ENCODE results near the gene RPL28. TPM values are rescaled to one million over a fixed set of nuclear protein-coding genes. Genes with fewer than 3 reads are reported as not detected.
A peak's percentile ranks its signal among the peaks of the same experiment; 100 is the strongest.

Gene RPL28
- total and polyA plus RNA-seq, 10 donors: 581 to 4,833 (median 1,526) TPM

DNA sequence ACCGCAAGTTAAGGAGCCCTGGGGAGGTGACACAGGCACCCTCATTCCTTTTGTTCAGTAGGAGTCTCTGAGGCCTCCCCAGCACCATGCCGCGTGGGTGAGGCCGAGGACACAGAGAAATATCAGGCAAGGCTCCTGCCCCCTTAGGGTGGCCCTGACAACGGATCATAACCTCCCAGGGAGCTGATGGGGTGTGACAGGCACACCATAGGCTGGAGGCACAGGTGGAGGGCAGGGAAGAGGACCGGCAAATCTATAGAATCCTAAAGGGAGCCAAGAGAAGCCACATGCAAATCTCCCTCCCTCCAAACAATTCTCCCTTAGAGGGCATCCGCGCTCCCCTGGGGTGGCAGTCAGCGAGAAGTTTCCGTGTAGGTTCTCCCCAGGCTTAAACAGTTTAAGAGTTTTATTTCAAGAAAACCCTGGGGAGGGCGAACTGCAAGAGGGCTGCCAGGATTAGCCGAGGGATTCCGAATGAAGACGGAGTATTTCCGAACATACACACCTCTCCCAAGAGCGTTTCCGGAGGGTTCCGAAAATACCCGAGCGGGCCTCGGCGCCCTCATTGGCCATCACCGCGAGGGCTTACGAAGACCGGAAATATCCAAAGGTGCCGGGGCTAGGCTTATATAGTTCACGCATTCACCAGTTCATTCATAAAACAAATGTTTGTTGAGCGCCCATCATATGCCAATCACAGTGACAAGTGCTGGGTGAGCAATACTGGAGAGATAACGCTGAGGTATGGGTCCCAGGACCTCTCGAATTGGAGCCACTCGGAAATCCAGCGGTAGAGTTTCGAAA is 610 bp upstream of the RPL28 start:
- peaks cover 4 to 36% (median 33%) of the 10 kb centered on the region in 6 donors for H3K36me3 ChIP-seq
- TF ChIP-seq POLR2A (IDR thresholded peaks at IDR 0.05) (no peak), POLR2AphosphoS5 (IDR thresholded peaks at IDR 0.05) (no peak), CTCF (IDR thresholded peaks at IDR 0.05 in 8 of 11, conservative IDR thresholded peaks at IDR 0.05 in 3 of 11) (no peak)
- no peaks in the 10 kb centered on the region for H3K27me3 ChIP-seq (replicated peaks in 1 of 7)
- peak; percentile 96 for DNase-seq
- WGBS, 5 donors: 3 to 7% (median 5%) methylated on average over 28 to 34 of the region's 34 CpGs
- peaks cover 43 to 66% (median 56%) of the 10 kb centered on the region in 6 donors for H3K4me1 ChIP-seq
- H3K4me3 ChIP-seq: peak overlapping the region; percentile 74 to 96 (median 90)
- H3K27ac ChIP-seq: peak overlapping the region; percentile 88 to 96 (median 93)
- no peaks in the 10 kb centered on the region for H3K9me3 ChIP-seq
- intact Hi-C loops (cut with DNase I; ENCODE audit: low total_unique reads): no loop called here

- peak; percentile 83 for DNase-seq
- Histone ChIP-seq H3K4me3 (peak overlapping the region; percentile 74 to 96 (median 90)), H3K27me3 (replicated peaks in 1 of 7) (no peaks in the 10 kb centered on the region), H3K9me3 (no peaks in the 10 kb centered on the region), H3K36me3 (peaks cover 4 to 51% (median 43%) of the 10 kb centered on the region in 6 donors), H3K27ac (peak overlapping the region; percentile 88 to 96 (median 93)), H3K4me1 (peaks cover 43 to 80% (median 62%) of the 10 kb centered on the region in 6 donors)
- 1 to 4% (median 1%) methylated on average over 20 to 33 of the region's 33 CpGs for WGBS, 5 donors
- intact Hi-C loops (cut with DNase I; ENCODE audit: low total_unique reads): no loop called here
- no peak for TF ChIP-seq POLR2AphosphoS5 (IDR thresholded peaks at IDR 0.05)
- no peak for TF ChIP-seq POLR2A (IDR thresholded peaks at IDR 0.05)
- no peak for TF ChIP-seq CTCF (IDR thresholded peaks at IDR 0.05 in 8 of 11, conservative IDR thresholded peaks at IDR 0.05 in 3 of 11)
These were observed 800 bp downstream of the RPL28 start for GRCh38 chr19:55386493-55386971.

- Histone ChIP-seq H3K27me3 (replicated peaks in 1 of 7) (no peaks in the 10 kb centered on the region), H3K9me3 (no peaks in the 10 kb centered on the region), H3K4me1 (peaks cover 42 to 75% (median 59%) of the 10 kb centered on the region in 6 donors), H3K36me3 (peaks cover 4 to 63% (median 48%) of the 10 kb centered on the region in 6 donors), H3K27ac (peak overlapping the region in 2 of 8 donors; percentile 90 to 92), H3K4me3 (peak overlapping the region in 6 of 8 donors; percentile 74 to 95 (median 90))
- no peak for TF ChIP-seq POLR2A (IDR thresholded peaks at IDR 0.05)
- peak in 2 of 3 donors; percentile 39 to 46 for TF ChIP-seq POLR2AphosphoS5 (IDR thresholded peaks at IDR 0.05)
- DNase-seq: no peak
- intact Hi-C loops (cut with DNase I; ENCODE audit: low total_unique reads): no loop called here
- WGBS, 5 donors: 87 to 93% (median 88%) methylated on average over 6 to 24 of the region's 24 CpGs
These were observed 2.2 kb downstream of the RPL28 start for GRCh38 chr19:55387736-55388497.

DNA sequence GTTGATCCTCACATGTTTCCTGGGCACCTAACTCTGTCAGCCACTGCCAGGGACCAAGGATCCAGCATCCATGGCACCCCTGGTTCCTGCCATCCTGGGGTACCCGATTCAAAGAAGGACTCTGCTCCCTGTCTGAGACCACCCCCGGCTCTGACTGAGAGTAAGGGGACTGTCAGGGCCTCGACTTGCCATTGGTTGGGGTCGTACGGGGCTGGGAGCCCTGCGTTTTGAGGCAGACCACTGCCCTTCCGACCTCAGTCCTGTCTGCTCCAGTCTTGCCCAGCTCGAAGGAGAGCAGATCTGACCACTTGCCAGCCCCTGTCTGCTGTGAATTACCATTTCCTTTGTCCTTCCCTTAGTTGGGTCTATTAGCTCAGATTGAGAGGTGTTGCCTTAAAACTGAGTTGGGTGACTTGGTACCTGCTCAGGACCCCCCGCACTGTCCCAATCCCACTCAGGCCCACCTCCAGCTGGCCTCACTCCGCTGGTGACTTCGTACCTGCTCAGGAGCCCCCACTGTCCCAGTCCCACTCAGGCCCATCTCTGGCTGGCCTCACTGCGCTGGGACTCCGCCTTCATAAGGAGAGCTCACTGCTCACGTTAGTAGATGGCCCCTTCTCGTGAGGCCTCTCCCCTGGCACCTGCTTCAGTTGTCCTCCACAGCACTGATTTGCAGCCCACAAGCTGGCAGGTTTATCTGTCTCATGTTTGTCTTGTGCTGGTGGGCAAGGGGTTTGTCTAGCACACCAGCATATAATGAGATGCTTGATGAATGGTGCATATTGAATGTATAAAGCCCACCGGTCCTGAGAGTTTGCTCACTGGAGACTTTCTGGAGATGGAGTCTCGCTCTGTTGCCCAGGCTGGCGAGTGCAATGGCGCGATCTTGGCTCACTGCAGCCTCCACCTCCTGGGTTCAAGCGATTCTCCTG is 3.9 kb downstream of the RPL28 start:
- no peaks in the 10 kb centered on the region for H3K9me3 ChIP-seq
- DNase-seq: no peak
- H3K27ac ChIP-seq: peak overlapping the region in 1 of 8 donors; percentile 36
- intact Hi-C loops (cut with DNase I; ENCODE audit: low total_unique reads): no loop called here
- WGBS, 5 donors: 80 to 89% (median 85%) methylated on average over 20 to 21 of the region's 21 CpGs
- no peak overlapping the region for H3K4me3 ChIP-seq
- TF ChIP-seq POLR2AphosphoS5 (IDR thresholded peaks at IDR 0.05): peak in 2 of 3 donors; percentile 51 to 63
- TF ChIP-seq POLR2A (IDR thresholded peaks at IDR 0.05): no peak
- H3K4me1 ChIP-seq: peaks cover 32 to 63% (median 48%) of the 10 kb centered on the region in 6 donors
- peaks cover 4 to 64% (median 48%) of the 10 kb centered on the region in 6 donors for H3K36me3 ChIP-seq
- H3K27me3 ChIP-seq (replicated peaks in 1 of 7): no peaks in the 10 kb centered on the region

Measured in spleen (tissue), 11 donors.